GM21515 (cell line): ENCODE data around the gene DYNC1I2.
A peak's percentile ranks its signal among the peaks of the same experiment; 100 is the strongest.

Source experiments
- ATAC-seq: cut with Tn5 transposase; IDR thresholded peaks from one replicate; pipeline ENCODE4 v1.9.1; 2021; ENCODE audit not compliant: unreplicated experiment

Gene DYNC1I2

DNA sequence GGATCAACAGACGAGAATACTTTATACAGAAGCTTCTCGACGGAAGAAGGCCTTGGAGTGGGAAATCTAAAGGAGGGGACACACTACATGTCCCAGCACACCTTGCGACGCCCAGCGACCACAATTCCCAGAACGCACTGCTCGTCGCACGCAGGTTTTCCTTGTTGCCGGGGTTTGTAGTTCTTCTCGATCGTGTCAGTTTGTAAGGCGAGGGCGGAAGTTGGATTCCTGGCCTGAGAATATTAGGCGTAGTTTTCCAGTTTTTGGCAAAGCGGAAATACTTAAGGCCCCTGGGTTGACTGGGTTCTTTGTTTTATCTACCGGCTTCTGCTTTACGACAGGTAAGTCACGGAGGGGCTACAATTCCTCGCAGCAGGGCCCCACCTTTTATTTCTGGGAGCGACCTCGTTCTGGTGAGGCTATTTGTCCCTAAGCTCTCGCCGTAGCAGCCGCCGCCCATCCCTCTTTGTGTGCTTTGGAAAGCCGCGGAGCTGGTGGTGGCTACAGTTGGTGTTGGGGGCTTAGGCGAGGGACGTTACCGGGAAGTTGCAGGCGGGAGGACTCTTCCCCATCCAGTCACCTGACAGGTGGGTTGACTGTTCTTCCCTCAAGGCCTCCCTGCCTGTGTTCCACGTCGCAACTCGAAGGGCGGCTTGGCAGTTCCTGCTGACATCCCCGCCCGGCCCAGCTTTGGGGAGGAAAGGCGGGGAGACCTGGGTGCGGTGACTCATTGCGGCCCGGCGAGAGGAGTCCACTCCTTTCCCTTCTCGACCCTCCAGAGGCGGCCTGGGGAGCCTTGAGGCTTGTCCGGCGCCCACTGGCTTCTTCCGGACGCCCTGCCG is at the start of gene DYNC1I2:
Gene DYNC1I2, plus strand, starts transcription at position 183 of the 842 bp plus-strand sequence. CDS start 2,687 bp downstream, outside the sequence.
- ATAC-seq = peak; percentile 90

- no peak for ATAC-seq
Measured at GRCh38 chr2:171651667-171652415, 35.4 kb upstream of the DYNC1I2 start.

GRCh38 chr2:171652416-171652785 is 34.9 kb upstream of the DYNC1I2 start:
- ATAC-seq = peak; percentile 81

GRCh38 chr2:171655586-171655985 is 31.7 kb upstream of the DYNC1I2 start:
- peak; percentile 57 for ATAC-seq

- no peak for ATAC-seq
Measured at GRCh38 chr2:171667041-171667440, 20.2 kb upstream of the DYNC1I2 start.

GRCh38 chr2:171668183-171668582 is 19.1 kb upstream of the DYNC1I2 start:
- no peak for ATAC-seq

GRCh38 chr2:171669121-171669520 is 18.1 kb upstream of the DYNC1I2 start:
- ATAC-seq = no peak

GRCh38 chr2:171670655-171671054 is 16.6 kb upstream of the DYNC1I2 start:
- ATAC-seq = no peak

- ATAC-seq = no peak
Measured at GRCh38 chr2:171671867-171672266, 15.4 kb upstream of the DYNC1I2 start.

- no peak for ATAC-seq
Measured at GRCh38 chr2:171673905-171674304, 13.4 kb upstream of the DYNC1I2 start.

DNA sequence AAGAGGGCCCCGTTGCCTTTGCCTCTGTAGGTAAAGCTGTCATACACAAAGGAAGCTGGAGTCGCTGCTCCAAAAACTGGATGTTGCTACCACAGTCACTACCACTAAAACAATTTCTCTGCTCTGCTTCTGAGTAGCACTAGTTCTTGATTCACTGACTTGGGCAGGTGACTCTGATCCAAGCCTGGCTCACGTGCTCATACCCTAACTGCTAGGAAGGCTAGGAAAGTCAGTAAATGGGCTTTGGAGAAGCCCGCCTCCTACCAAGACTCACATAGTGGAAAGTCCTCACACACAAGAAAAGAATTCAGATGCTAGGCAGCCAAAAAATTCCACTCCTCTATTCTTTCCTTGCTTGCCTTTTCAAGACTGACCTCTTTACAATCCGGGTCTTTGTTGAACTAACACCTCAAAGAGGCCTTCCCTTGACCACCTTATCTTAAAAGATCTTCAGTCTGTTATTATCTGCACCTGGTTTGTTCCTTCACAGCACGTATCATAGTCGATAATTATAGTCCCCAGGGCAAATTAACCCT is 11.4 kb upstream of the DYNC1I2 start:
- no peak for ATAC-seq

DNA sequence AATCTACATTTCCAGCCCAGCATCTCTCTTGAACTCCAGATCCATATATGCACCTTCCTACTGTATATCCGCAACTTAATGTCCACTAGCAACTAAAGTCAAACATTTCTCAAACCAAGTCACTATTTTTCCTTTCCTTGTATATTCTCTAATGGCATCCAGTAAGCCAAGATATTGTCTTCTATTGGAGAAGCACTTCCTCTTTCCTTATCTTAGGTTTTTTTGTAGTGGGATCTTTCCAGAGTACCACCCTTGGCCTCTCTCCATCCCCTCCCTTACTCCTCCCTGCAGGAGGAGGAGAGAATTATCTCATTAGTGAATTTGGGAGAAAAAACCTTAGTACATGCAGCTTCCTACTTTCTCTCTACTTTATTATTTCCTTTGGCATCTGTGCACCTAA is 8.7 kb upstream of the DYNC1I2 start:
- no peak for ATAC-seq

- ATAC-seq = peak; percentile 34
Measured at GRCh38 chr2:171688129-171688465, 828 bp downstream of the DYNC1I2 start.

DNA sequence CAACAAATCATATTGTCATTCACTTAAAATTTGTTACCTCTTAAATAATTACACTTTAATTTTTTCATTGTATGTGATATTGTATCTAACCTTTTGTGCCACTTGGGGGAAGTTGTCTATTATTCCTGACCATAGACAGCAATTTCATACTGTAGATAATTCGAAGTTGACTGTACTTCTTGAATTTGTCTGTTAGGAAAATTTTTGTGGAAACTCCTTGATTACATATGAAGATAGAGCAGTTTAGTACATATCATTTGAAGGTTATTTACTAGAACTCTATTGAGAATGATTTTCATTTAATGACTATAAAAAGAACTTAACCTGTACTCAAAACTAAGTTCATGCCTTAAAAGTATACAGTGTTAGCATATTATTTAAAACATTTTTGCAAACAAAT is 5.1 kb downstream of the DYNC1I2 start:
- no peak for ATAC-seq

DNA sequence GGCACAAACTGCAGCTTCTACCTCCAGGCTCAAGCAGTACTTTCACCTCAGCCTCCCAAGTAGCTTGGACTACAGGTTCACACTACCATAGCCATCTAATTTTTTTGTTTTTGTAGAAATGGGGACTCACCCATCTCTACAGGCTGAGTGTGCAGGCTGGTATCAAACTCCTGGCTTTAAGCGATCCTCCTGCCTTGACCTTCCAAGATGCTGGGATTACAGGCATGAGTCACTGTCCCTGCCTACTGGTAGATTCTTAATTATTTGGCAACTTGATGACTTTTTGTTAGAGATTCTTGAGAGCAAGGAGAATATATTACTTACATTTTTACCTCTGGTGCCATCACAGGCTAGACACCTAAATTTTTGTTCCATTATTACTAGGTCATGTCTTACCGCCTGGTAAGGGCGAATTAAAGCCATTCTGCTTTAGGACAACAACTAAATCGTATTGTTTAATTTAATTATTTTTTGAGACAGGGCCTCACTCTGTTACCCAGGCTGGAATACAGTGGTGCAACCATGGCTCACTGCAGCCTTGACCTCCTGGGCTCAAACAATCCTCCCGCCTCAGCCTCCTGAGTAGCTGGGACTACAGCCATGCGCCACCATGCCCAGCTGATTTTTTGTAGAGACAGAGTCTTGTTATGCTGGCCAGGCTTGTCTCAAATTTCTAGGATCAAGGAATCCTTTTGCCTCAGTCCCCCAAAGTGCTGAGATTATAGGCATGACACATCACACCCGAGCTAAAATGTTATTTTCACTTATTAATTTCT is 15.7 kb downstream of the DYNC1I2 start:
- ATAC-seq = no peak

DNA sequence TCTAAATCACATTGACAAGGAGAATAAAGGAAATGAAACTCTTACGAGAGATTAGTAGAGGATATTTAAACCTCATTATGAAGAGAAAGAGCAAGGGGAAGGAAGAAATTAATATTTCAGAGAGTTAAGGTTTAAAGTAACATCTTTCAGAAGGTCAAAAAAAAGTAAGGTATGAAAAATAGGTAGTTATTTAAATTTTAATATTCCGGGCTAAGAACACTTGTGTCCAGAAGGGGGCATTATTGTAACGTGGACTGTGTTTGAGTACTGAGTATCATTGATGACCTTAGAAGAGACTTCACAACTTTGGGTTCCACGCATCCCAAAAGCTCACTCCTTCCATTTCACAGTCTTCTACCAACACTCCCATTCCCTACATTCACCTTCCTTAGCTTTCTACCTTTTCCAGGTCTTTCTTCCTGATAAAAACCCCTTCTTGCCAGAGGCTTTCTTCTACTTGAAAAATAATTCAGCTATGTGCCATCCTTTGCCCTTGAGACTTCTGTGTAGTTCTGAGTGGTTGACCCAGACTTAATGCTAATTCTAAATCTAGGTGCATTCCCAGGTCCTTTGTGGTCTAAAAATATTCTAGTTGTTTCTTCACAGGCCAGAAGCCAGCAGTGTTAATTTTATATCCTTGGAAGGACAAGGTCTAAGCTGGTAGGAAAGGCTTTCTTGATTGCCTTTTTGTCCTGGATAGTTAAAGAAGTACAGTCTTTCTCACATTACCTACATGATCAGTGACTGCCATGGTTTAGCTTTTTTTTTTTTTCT is 16.5 kb downstream of the DYNC1I2 start:
- no peak for ATAC-seq

GRCh38 chr2:171706152-171706803 is 19.0 kb downstream of the DYNC1I2 start:
- no peak for ATAC-seq

- ATAC-seq = no peak
Measured at GRCh38 chr2:171707752-171708151, 20.5 kb downstream of the DYNC1I2 start.

DNA sequence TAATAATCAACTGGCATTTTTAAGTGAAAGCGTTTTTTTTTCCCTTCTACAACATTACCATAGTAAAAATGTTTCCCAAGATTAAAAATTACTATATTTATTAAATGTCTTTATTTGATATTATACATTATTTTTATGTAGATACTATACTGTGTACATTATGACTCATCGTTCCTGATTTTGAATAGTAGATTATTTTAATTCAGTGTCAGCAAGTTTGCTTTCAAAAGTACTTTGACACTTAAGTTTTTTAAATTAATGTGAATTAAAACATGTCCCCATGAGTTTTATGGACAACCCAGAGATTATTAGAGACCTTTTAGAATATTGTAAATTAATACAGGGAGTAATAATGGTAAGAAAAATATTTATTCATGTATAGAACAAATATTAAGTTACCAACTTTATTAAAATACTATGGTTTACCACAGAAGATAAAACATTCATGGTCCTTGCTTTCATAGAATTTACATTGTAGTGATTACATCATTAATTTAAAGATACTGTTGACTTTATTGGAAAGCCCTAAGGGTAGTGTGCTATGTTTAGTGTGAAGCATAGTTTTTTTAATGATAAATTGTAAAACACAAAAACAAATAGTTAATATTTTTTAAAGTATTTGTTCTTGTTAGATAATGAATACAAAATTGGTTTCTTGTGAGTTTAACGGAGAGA is 21.9 kb downstream of the DYNC1I2 start:
- ATAC-seq = no peak
